Midbrain (tissue), 1 donor: ENCODE results near the gene PLEKHA6.

ENCODE experiments used
- DNase-seq: peaks from one replicate; lab custom pipeline; 2025; lab: John Stamatoyannopoulos, UW

The PLEKHA6 gene

DNA sequence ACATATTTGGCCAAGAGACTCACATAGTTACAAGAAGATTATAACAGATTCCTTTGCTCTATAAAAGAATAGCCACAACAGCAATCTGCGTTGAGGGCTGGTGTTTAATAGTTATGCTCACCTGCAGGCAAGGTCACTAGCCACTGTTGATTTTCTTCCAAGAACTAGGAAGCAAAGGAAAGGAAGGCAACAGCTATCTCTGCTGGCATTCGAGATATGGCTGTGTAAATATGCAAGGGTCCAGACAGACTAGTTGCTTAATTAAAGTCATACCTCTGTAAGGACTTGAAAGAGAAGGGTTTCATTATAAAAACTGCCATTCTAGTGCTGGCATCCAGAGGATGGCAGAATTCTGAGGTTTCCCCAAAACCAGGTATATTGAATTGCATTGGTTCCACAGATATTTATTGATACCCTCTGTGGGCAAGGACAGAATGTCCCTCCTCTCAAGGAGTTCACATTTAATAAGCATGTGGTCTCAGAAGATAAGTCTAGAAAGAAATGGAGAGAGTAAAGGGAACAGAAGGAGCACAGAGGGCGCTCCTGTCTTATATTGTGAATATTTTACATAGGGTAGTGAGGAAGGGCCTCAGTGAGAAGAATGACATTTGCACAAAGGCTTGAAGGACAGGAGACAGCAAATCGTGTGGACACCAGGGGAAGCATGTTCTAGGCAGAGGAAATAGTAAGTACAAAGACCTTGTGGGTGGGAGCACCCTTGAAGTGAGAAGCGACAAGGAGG is 23.6 kb upstream of the PLEKHA6 start:
- no peak for DNase-seq

DNA sequence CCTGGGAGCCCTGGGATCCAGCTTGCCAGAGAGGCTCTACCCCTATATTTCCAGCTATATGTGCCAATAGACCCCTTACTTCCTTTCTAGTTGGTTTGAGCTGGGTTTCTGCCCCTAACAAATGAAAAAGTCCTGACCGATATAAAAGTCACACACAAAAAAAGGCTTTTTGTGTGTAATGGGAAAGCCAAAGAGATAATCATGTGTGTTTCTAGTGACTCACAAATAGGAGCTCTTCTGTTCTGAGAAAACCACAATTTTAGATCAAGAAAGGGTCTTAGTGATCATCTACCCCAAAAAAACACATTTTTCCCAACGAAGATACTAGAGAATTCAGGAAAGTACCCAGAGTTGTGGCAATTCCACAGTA is 23.0 kb upstream of the PLEKHA6 start:
- no peak for DNase-seq

DNA sequence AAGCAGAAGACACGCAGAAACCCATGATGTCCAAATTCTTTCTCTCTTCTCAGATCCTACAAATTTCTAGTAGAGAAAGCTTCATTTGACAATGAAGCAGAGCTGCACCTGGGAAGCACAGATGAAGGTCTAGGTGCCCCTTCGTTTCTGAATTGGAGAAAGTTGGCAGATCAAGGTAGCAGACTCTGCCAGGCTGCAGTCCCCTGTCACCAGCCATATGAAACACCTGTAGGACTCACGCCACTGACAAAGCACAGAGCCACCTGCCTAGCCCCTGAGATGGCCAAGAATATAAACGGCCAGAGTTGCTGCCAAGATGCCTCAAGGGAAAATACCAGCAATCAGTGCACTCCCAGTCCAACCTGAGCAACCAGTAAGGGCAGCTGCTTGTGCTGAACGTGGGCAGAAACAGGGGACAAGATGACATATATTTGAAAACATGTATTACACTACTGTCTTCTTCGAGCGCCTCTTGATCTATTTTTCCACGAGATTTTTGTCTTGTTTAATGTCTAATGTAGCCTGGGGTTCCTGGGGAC is 20.6 kb upstream of the PLEKHA6 start:
- no peak for DNase-seq

DNA sequence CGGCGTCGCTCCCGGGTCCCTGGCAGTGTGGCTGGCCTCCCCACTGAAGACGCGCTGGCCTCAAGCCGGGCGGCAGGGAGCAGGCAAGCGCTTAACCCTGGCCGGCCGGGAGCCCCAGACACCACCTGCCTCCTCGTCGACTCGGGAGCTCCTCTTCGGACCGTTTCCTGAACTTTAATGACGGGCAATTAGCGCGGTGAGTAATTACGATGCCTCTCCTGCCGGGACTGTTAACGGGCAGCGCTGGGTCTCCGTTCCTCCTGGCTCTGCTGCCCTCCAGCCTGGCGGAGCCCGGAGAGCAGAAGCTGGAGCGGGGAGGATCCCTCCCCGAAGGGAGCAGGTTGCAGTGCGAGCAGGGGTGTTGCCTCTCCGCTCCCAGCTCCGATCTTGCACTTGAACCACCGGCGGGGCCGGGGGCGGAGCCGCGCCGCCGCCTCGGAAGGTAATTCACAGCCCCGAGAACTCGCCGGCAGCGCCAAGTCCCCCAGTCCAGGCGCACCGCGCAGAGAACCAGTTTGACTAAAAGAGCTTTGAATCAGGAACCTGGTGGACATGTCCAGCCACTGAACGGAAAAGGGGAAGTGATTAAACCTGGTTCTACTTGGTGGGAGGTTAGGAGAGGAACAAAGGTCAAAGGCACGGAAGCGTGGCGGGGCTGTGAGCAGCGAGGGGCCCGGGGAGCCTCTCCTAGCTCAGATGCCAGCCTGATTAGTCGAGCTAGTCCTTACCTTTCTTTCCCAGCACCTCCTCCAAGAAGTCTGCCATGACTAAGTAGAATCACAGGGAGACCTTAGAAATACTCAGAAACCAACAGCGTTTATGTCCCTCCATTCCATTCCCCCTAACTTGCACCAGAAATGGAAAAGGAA is 18.3 kb upstream of the PLEKHA6 start:
- DNase-seq: no peak

DNA sequence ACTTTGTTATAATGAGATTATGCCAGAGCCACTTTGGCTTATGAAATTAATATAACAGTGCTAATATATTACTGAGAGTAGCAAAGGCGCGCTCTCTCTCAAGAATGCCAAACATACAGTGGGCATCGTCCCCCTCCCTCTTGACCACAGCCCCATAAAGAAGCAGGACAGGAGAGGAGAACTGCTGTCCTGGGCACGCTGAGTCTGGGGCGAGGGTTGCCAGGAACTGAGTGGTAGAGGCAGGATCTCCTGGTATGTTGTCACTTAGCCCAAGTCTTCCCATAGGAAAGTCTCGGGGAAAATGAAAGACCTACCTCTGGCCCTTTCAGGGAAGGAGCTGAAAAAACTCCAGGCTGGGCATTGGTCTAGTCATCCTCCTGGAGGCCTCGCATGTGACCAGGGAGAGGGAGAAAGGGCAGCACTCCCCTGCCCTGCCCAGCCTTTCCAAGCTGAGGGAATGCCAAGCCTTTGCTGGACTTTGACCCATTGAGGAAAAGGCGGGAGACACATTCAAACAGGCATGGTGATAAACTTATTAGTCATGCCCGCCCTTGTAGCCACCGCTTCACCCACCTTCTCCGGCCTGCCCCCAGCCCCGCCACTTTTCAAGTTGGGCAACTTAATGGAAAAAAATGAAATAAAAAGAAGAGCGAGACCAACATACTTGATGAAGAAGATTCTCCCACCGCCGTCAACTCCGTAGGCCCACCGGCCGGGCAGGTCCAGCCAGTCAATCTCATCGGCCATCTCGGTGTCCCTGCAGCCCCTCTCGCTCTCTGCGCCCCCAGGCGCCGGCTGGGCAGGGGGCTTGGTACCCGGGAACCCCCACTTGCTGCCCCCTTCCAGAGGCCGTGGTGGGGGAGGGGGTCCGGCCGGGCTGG is 17.4 kb upstream of the PLEKHA6 start:
- peak; percentile 37 for DNase-seq

DNA sequence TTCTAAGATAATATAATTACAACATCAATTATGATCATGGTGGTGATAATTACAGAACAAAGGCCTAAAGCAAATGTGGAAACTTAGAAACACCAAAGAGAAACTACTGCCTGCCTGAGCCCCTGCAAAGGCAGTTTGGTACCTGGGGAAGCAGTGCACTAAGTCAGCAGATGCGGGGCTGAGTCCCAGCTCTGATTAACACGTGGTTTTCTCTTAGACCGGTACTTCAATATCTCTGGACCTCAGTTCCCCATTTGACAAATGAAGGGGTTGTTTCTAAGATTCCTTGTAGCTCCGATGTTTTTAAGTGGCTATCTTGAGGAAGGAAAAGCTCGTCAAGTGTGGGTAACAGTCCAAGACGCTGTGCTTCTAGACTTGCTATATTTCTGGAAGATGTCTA is 16.7 kb upstream of the PLEKHA6 start:
- no peak for DNase-seq

DNA sequence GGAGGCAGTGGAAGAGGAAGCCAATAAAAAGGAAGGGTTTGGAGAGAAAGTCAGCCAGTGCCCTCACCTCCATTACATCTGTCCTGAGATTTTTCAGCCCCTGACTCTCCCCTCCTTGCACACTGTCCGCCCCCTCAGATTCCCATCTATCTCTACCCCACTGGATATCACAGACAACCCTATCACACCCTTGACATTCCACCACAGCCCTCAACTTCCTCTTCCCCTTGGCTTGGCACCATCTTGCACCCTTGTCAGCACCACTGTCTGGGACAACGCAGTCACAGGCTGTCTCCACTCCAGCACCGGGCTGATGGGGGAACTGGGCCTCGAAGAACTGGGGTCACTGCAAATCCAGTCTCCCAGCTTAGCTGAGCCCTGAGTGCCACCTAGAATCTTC is 14.2 kb upstream of the PLEKHA6 start:
- no peak for DNase-seq

DNA sequence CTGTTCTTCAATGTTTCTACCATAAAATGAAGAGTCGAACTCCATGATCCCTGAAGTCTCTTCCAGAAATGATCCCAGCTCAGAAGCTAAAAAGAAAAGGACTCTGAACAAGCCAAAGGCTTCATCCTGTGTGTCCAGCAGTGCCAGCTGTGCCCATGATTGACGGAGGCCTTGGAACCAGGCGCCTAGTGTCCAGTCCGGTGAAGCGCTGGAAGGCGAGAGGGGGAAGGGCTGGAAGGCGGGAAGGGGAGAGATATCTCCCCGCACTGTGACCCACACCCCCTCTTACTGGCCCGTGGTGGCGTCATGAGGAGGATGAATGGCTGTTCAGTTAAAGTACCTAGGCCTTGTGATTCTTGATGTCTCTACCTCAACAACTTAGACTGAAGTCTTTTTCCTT is 10.4 kb upstream of the PLEKHA6 start:
- no peak for DNase-seq

DNA sequence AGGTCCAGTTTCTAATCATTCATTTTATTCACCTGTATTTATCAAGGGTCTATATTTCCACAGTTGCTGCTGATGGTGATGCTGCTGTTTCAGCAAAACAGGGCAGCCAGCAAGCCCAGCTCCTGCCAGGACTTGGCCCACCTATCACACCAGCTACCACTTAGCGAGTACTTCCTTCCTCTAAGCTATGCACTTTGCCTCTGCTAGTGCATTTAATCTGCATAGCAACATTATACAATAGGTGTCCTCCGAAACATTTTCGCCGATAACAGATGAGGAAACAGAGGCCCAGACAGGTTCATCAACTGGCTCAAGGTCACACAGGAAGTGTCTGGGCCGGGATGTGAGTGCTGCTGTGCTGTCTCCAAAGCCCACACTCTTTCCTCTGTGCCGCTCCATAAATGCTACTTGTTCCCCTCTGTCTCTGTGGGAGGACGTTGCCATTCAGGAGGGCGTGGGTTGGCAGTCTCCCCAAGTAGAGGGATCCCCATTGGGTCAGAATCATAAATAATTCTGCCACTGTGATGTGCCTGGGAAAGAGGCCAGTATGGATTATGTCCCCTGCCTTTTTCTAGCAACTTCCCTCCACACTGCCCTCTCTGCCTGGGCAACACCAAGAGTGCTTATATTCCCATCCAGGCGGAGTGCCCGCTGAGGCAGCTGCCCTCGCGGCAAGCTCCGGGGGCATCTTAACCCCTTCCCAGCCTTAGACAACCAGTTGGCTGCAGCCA is 9.4 kb upstream of the PLEKHA6 start:
- peak; percentile 81 for DNase-seq

DNA sequence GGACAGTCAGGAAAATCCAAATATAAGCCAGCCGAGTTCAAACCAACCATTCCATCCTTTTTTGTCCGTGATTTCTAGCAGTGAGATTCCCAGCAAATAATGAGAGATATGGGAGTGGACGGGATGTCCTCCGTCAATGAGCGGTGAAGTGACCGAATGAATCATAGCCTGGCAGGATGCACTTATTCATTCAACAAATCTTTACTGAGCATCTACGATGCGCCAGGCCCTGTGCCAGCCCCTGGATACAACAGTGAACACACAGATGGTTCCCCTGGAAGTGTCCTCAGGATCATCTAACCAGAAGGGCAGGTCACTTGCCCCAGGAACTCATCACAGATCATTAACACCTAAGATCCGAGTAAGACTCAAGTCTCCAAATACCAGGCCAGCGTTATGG is 8.2 kb upstream of the PLEKHA6 start:
- DNase-seq: no peak

DNA sequence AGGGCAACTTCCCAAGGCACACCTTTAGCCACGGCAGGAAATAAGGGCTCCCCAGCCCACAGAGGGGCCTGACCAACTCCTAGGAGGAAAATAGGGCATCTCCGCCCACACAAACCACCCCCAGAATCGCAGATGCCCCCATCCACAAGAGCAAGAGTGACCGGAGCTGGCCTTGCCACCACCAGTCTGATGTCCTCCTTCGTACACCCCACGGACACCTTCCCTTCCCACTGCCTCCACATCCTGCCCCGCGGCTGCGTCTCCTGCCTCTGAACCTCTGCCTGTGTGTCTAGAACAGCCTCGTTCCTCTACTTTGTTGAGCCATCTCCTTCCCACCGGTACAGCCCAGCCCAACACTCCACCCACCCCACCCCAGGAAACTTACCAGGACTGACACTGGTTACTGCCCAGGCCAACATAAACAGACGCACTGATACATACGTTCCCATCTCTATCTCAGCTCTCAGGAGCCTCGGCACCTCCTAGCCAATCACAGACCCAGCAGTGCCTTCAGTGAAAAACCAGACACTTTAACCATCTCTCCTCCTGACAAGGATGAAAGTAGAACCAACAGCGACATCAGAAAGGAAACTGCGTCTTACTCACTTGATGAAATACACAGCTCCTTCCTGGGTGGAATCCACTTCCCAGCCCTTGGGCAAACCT is 7.6 kb upstream of the PLEKHA6 start:
- no peak for DNase-seq

DNA sequence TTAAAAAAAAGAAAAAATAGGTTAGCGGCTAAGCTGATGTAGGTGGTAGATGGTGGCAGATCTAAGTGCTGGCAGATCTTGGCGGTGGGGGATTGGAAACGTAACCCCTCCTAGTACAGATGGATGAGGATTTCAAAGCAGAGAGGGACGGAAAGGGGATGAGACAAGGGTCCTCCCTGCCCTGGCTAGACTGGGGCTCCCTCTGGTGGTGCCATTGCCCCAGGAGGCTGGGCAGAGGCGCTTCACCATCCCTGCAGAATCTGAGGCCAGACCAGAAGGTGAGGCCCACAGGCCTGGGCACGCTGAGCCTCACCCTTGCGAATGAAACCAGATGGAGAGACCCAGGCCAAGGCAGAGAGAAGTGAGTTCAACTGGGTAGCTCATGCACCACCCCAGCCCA is 7.0 kb upstream of the PLEKHA6 start:
- DNase-seq: no peak

DNA sequence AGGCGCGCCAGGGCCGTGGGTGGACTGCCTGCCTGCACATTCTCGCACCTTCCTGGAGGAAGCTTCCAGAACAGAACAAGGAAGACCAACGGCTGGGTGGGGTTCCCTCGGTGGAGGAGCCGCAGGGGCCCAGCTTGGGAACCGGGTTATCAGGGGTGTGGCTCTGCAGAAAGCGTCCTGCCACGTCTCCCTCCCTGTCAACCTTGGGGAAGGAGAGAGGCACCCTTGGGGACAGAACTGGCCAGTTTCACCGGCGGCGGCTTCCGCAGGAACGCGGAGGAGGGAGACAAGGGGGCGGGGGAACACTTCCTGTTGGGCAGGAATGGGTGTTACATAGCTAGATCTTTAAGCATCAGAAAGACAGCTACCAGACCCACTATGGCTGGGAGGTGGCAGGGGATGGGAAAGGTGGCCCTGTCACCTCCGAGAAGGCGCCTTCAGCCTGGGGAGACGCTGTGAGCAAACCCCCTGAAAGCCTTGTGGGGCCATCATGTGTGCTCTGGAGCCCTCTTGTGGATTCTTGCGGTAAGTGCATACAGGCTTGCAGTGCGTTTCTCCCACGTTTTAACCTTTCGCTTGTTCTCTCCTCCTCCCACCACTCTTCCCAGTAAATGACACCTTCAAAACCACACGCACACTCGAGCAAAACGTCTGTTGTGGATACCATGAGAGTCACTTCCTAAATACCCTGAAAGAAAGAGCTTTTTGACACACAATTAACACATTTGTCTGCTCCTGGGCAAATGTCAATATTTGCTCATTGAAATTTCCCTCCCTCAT is 3.8 kb upstream of the PLEKHA6 start:
- peak; percentile 80 for DNase-seq

DNA sequence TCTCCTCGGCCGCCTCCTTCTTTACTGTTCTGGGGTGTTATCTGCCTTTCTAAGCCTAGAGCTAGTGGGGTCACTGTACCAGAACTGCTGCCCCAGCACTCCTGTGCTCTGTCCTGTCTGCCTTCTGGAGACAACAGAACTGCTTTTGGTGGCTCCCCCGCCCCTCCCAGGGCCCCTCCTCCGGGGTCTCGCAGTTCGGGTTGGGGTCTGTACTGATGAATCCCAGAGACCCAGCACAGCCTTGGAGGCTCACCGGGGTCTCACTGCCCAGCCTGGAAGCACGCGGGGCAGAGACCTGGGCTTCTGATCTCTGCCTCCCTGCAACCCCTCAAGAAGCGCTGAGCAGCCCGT is 3.2 kb upstream of the PLEKHA6 start:
- DNase-seq: no peak

DNA sequence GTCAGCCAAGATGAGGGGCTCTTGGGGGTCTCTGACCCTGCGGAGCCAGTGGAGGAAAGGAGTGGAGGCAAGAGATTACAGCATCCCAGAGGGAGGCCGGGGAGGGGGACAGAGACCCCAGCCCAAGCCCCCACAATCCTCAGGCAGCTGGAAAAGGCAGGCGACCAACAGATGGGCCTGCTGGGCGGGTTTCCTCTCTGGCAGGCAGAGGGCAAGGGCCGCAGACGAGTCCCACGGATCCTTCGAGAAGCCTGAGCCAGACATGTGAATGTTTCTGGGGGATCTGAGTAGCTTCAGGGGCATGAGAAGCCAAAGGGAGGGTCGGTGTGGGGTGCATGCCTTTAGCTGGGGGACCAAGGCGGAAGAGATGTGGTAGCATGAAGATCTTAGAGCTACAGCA is 2.1 kb upstream of the PLEKHA6 start:
- DNase-seq: no peak

DNA sequence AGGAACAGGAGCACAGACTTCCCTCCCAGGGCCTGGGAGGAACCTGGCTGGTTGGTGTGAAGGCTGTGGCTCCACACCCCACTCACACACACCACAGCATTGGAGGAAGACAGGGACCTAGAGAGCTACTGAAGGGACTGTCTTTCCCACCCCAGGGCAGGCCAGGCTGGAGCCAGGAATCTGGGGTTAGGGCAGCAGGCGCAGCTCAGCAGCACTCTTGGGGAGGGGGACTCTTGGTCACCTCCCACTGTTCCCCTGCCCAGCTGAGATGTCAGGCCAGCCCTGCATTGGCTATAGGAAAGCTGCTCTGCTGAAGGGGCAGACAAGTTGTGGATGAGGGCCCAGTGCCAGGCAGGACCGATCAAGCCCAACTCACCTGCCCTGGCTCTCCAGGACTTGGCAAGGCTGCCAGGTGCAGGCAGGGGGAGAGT is 1.6 kb upstream of the PLEKHA6 start:
- no peak for DNase-seq

DNA sequence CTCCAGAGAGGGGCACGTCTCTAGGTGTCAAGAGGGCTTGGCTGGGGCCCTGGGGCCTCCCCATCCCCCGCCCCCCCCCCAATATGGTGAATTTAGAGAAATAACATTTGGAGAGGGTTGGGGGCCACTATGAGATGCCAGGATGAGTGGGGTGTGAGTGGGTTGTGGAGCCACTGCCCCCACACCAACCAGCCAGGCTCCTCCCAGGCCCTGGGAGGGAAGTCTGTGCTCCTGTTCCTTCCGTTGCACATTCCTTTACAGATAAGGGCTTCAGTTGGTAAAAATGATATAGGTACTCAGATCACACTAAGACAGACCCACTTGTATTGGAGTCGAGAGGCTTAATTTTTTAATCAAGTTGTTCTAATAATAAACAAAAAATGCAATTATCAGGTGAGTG is 585 bp upstream of the PLEKHA6 start:
- no peak for DNase-seq

DNA sequence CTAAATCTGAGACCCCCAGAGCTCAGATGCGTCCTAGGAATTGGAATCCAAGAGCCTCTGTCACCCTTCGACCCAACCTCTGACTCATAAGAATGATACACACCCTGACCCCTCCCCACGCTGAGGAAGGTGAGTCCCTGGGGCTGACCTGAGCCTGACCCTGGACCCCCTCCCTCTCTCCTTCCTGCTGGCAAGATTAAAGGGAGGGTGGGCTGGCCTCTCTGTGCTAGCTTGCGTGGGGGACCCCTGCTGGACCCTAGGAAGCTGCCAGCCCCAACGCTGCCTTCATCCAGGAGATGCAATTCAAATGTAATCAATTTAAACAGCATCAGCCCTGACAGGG is 627 bp downstream of the PLEKHA6 start:
- DNase-seq: no peak

DNA sequence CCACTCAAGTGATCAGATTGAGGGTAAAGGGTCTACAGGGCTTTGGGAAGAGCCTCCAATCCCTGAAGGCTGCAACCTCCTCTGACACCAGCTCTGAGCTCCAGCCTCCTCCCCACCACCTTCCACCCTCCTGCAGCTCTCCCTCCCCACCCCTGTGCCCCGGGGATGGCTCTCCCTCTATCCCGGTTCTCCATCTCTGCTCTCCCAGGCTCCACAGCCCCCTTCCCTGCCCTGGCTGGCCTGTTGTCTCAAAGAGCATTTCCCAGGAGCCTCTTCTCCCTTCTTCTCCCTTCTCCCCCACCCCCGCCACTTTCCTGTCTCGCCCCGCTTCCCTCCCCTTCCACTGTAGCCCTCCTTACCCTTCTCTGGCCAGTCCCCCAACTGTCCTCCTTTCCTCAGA is 1.1 kb downstream of the PLEKHA6 start:
- DNase-seq: no peak
